Right atrium auricular region (tissue), 2 donors: Measurements from ENCODE around the gene ASTL. TPM values are rescaled to one million over a fixed set of nuclear protein-coding genes. Genes with fewer than 3 reads are reported as not detected.

Source experiments
- DNase-seq: peaks from one replicate; pipeline ENCODE4 v3.0.0-alpha.2; 2019; ENCODE audit warnings: low spot score
- H3K27ac ChIP-seq, 2 donors: fragments of 200-600 bp; sonication (generic); 1 replicate in 1 of 2; 2 replicates in 1 of 2; pipeline ENCODE4 v1.5.1; 2016 to 2019
- H3K27me3 ChIP-seq, 2 donors: fragments of 200-600 bp; sonication (generic); one replicate each; pipeline versions ENCODE4 v1.5.1 to v1.6.0; 2017 to 2019
- H3K36me3 ChIP-seq: fragments of 200-600 bp; sonication (generic); one replicate; pipeline ENCODE4 v1.5.1; 2016
- H3K4me1 ChIP-seq, 2 donors: fragments of 200-600 bp; sonication (generic); one replicate each; pipeline versions ENCODE4 v1.5.1 to v1.6.0; 2017 to 2019
- H3K4me3 ChIP-seq, 2 donors: fragments of 200-600 bp; sonication (generic); 1 replicate in 1 of 2; 2 replicates in 1 of 2; pipeline ENCODE4 v1.5.1; 2017 to 2019; ENCODE audit warnings: mild to moderate bottlenecking in 1 of 2, moderate library complexity in 1 of 2
- H3K9me3 ChIP-seq, 2 donors: fragments of 200-600 bp; sonication (generic); one replicate each; pipeline ENCODE4 v1.5.1; 2019
- CTCF ChIP-seq, 2 donors: fragments of 200-600 bp; sonication (generic); IDR thresholded peaks; one replicate each; pipeline ENCODE4 v1.5.1; 2019; ENCODE audit warnings: antibody characterized with exemption in 2 of 2
- total RNA-seq, 2 donors: library from RNA; depleted of rRNA; stranded (reverse); fragments of >200 nt; gene quantifications; one replicate each; pipeline ENCODE4 v1.1.0, GENCODE V29; 2016

ASTL gene
- total RNA-seq, 2 donors from 2014 or later = not detected

GRCh38 chr2:96083064-96083939 lies 55.0 kb downstream of the ASTL start:
- no peaks in the 10 kb centered on the region for H3K9me3 ChIP-seq
- TF ChIP-seq CTCF (IDR thresholded peaks at IDR 0.05) = no peak
- peaks cover 0 to 26% of the 10 kb centered on the region in 2 donors for H3K4me1 ChIP-seq
- no peaks in the 10 kb centered on the region for H3K36me3 ChIP-seq
- peak overlapping the region; percentile 36 to 51 for H3K27ac ChIP-seq
- H3K27me3 ChIP-seq = no peaks in the 10 kb centered on the region
- peak; percentile 63 for DNase-seq
- no peak overlapping the region for H3K4me3 ChIP-seq

DNA sequence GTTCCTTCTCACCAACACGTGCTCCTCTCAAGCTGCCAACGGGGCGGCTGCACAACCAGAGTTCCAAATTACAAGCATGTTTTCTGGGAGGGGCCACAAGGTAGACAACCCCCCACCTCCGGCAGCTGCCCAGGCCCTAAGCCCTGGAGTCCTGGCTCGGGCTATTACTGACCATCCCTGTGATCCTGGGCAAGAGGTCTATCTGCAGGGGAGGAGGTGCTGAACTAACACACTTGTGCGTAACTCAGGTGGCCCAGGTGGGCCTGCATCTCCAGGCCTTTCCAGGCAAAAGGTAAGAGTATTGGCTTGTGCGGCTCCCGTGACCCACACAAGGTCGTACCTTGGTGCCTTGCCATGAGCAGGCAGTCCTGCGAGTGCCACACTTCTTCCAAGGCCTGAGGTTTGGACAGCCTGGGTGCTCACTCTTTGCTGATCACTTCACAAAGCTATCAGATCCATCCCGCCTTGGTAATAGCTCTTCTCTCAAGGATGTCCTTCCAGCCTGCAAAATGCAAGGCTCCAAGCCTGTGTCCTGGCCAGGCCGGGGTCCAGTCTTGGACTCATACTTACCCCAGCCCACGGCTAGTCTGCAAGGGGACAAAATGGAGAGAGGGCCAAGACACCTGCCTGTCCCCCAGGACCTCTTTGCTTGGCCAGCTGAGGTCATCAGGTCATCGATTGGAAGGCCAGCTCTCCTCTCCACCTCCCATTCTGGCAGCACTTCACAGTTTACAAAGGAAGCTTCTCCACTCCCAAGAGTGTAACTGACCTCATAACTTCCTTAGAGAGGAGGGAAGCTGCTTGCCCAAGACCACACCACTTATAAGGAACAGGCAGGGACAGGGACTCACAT lies 55.9 kb downstream of the ASTL start:
- no peak for TF ChIP-seq CTCF (IDR thresholded peaks at IDR 0.05)
- no peak overlapping the region for H3K4me3 ChIP-seq
- H3K27ac ChIP-seq = peak overlapping the region; percentile 36 to 51
- no peaks in the 10 kb centered on the region for H3K36me3 ChIP-seq
- peak; percentile 55 for DNase-seq
- no peaks in the 10 kb centered on the region for H3K9me3 ChIP-seq
- H3K4me1 ChIP-seq = peaks cover 0 to 26% of the 10 kb centered on the region in 2 donors
- no peaks in the 10 kb centered on the region for H3K27me3 ChIP-seq

DNA sequence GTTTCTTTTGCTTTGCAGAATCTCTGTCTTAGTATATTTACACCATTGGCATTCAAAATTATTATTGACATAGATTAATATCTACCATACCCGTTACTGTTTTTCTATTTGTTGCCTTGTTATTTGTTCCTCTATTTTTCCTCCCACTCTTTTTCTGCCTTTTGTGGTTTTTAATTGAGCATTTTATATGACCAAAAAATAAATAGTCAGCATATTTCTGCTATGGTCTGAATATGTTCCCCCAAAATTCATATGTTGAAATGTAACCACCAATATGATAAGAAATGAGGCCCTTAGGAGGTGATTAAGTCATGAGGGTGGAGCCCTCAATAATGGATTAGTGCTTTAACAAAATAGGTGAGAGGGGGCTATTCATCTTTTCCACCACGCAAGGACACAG lies 57.3 kb downstream of the ASTL start:
- Histone ChIP-seq H3K27ac (no peak overlapping the region), H3K4me3 (no peak overlapping the region), H3K27me3 (no peaks in the 10 kb centered on the region), H3K4me1 (peaks cover 0 to 26% of the 10 kb centered on the region in 2 donors), H3K36me3 (no peaks in the 10 kb centered on the region), H3K9me3 (peaks cover 0 to 11% of the 10 kb centered on the region in 2 donors)
- no peak for TF ChIP-seq CTCF (IDR thresholded peaks at IDR 0.05)
- no peak for DNase-seq

- no peak for DNase-seq
- no peak for TF ChIP-seq CTCF (IDR thresholded peaks at IDR 0.05)
- H3K4me1 ChIP-seq = no peaks in the 10 kb centered on the region
- no peaks in the 10 kb centered on the region for H3K27me3 ChIP-seq
- no peak overlapping the region for H3K27ac ChIP-seq
- peaks cover 0 to 23% of the 10 kb centered on the region in 2 donors for H3K9me3 ChIP-seq
- no peak overlapping the region for H3K4me3 ChIP-seq
- H3K36me3 ChIP-seq = no peaks in the 10 kb centered on the region
Observed at GRCh38 chr2:96075199-96075771, 63.0 kb downstream of the ASTL start.

DNA sequence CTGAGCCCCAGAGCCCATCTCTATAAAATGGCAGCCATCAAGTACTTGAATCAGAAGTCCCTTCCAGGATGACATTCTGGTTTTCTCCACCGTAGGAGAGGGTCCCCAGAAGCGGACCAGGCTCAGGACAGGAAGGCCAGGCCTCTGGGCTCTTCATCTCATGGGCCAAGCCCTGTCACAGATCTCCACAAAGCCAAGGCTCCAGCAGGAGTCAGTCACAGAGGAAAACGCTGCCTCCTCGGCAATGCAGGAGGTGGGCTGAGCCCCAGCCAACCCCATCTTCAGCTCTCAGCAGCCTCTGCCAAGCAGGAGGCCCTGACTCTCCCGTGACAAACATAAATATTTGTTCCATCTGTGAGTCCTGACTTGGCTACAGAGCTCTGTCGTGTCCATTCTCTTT lies 64.1 kb downstream of the ASTL start:
- H3K4me3 ChIP-seq = no peak overlapping the region
- no peak for DNase-seq
- peaks cover 0 to 23% of the 10 kb centered on the region in 2 donors for H3K9me3 ChIP-seq
- H3K27me3 ChIP-seq = no peaks in the 10 kb centered on the region
- H3K36me3 ChIP-seq = no peaks in the 10 kb centered on the region
- H3K27ac ChIP-seq = no peak overlapping the region
- TF ChIP-seq CTCF (IDR thresholded peaks at IDR 0.05) = no peak
- no peaks in the 10 kb centered on the region for H3K4me1 ChIP-seq
